ENCODE measurements around the gene ENDOD1.
"Not testable (repeated sequence)": the region's sequence is repeated elsewhere in the genome, so short reads cannot be mapped to it uniquely, and the experiment has no call there.

ENDOD1 gene

GRCh38 chr11:95136747-95137146 lies 47.1 kb downstream of the ENDOD1 start:
- H3K4me1 ChIP-seq (ENCODE audit: control insufficient read depth in 5 of 5, insufficient read depth in 5 of 5, low read length in 5 of 5); H3K27ac ChIP-seq (ENCODE audit: low read depth, low read length); H3K9ac ChIP-seq (ENCODE audit: low read length in 5 of 5): not testable (repeated sequence)

GRCh38 chr11:95137299-95137698 lies 47.7 kb downstream of the ENDOD1 start:
- Histone ChIP-seq H3K4me3 (ENCODE audit: low read depth in 1 of 5, low read length in 5 of 5) (no peak overlapping the region), H3K27ac (ENCODE audit: low read depth, low read length) (no peak overlapping the region), H3K4me1 (ENCODE audit: control insufficient read depth in 5 of 5, insufficient read depth in 5 of 5, low read length in 5 of 5) (peaks cover 0 to 5% (median 2%) of the 10 kb centered on the region in 5 donors), H3K27me3 (ENCODE audit: control insufficient read depth in 5 of 5, insufficient read depth in 4 of 5, low read length in 5 of 5) (peaks cover 0 to under 1% (median 0%) of the 10 kb centered on the region in 5 donors), H3K36me3 (ENCODE audit: control insufficient read depth in 5 of 5, insufficient read depth in 5 of 5, low read length in 5 of 5) (peaks cover 0 to 3% (median 0%) of the 10 kb centered on the region in 5 donors), H3K9me3 (ENCODE audit: control insufficient read depth in 5 of 5, low read length in 5 of 5) (no peaks in the 10 kb centered on the region), H3K9ac (ENCODE audit: low read length in 5 of 5) (no peak overlapping the region)

More at GRCh38 chr11:95136747-95137146, 47.1 kb downstream of the ENDOD1 start:
- H3K36me3 ChIP-seq (ENCODE audit: control insufficient read depth in 5 of 5, insufficient read depth in 5 of 5, low read length in 5 of 5); H3K9me3 ChIP-seq (ENCODE audit: control insufficient read depth in 5 of 5, low read length in 5 of 5); H3K4me3 ChIP-seq (ENCODE audit: low read depth in 1 of 5, low read length in 5 of 5); H3K27me3 ChIP-seq (ENCODE audit: control insufficient read depth in 5 of 5, insufficient read depth in 4 of 5, low read length in 5 of 5): not testable (repeated sequence)

GRCh38 chr11:95138448-95138847 lies 48.8 kb downstream of the ENDOD1 start:
- Histone ChIP-seq H3K4me1 (ENCODE audit: control insufficient read depth in 5 of 5, insufficient read depth in 5 of 5, low read length in 5 of 5) (peaks cover 0 to 5% (median 2%) of the 10 kb centered on the region in 5 donors), H3K9ac (ENCODE audit: low read length in 5 of 5) (no peak overlapping the region), H3K27ac (ENCODE audit: low read depth, low read length) (no peak overlapping the region), H3K36me3 (ENCODE audit: control insufficient read depth in 5 of 5, insufficient read depth in 5 of 5, low read length in 5 of 5) (peaks cover 0 to 3% (median 0%) of the 10 kb centered on the region in 5 donors), H3K27me3 (ENCODE audit: control insufficient read depth in 5 of 5, insufficient read depth in 4 of 5, low read length in 5 of 5) (peaks cover 0 to 2% (median 0%) of the 10 kb centered on the region in 5 donors), H3K4me3 (ENCODE audit: low read depth in 1 of 5, low read length in 5 of 5) (no peak overlapping the region), H3K9me3 (ENCODE audit: control insufficient read depth in 5 of 5, low read length in 5 of 5) (no peaks in the 10 kb centered on the region)

- Histone ChIP-seq H3K4me1 (ENCODE audit: control insufficient read depth in 5 of 5, insufficient read depth in 5 of 5, low read length in 5 of 5) (no peaks in the 10 kb centered on the region), H3K36me3 (ENCODE audit: control insufficient read depth in 5 of 5, insufficient read depth in 5 of 5, low read length in 5 of 5) (no peaks in the 10 kb centered on the region), H3K27ac (ENCODE audit: low read depth, low read length) (no peak overlapping the region), H3K9ac (ENCODE audit: low read length in 5 of 5) (no peak overlapping the region), H3K9me3 (ENCODE audit: control insufficient read depth in 5 of 5, low read length in 5 of 5) (no peaks in the 10 kb centered on the region), H3K27me3 (ENCODE audit: control insufficient read depth in 5 of 5, insufficient read depth in 4 of 5, low read length in 5 of 5) (peaks cover 0 to 5% (median 3%) of the 10 kb centered on the region in 5 donors), H3K4me3 (ENCODE audit: low read depth in 1 of 5, low read length in 5 of 5) (no peak overlapping the region)
These were observed 50.9 kb downstream of the ENDOD1 start for GRCh38 chr11:95140397-95141033.

GRCh38 chr11:95142431-95142830 lies 52.8 kb downstream of the ENDOD1 start:
- peaks cover 0 to 5% (median 3%) of the 10 kb centered on the region in 5 donors for H3K27me3 ChIP-seq (ENCODE audit: control insufficient read depth in 5 of 5, insufficient read depth in 4 of 5, low read length in 5 of 5)
- H3K36me3 ChIP-seq (ENCODE audit: control insufficient read depth in 5 of 5, insufficient read depth in 5 of 5, low read length in 5 of 5), result no peaks in the 10 kb centered on the region
- H3K4me3 ChIP-seq (ENCODE audit: low read depth in 1 of 5, low read length in 5 of 5), result no peak overlapping the region
- H3K9me3 ChIP-seq (ENCODE audit: control insufficient read depth in 5 of 5, low read length in 5 of 5), result no peaks in the 10 kb centered on the region
- H3K4me1 ChIP-seq (ENCODE audit: control insufficient read depth in 5 of 5, insufficient read depth in 5 of 5, low read length in 5 of 5), result peaks cover 0 to 2% (median 0%) of the 10 kb centered on the region in 5 donors
- no peak overlapping the region for H3K9ac ChIP-seq (ENCODE audit: low read length in 5 of 5)
- no peak overlapping the region for H3K27ac ChIP-seq (ENCODE audit: low read depth, low read length)

GRCh38 chr11:95143106-95143681 lies 53.5 kb downstream of the ENDOD1 start:
- H3K27me3 ChIP-seq (ENCODE audit: control insufficient read depth in 5 of 5, insufficient read depth in 4 of 5, low read length in 5 of 5), result peaks cover 0 to 5% (median 3%) of the 10 kb centered on the region in 5 donors
- H3K9ac ChIP-seq (ENCODE audit: low read length in 5 of 5), result no peak overlapping the region
- H3K4me3 ChIP-seq (ENCODE audit: low read depth in 1 of 5, low read length in 5 of 5), result no peak overlapping the region
- no peaks in the 10 kb centered on the region for H3K36me3 ChIP-seq (ENCODE audit: control insufficient read depth in 5 of 5, insufficient read depth in 5 of 5, low read length in 5 of 5)
- H3K27ac ChIP-seq (ENCODE audit: low read depth, low read length), result no peak overlapping the region
- H3K9me3 ChIP-seq (ENCODE audit: control insufficient read depth in 5 of 5, low read length in 5 of 5), result no peaks in the 10 kb centered on the region
- peaks cover 0 to 6% (median 0%) of the 10 kb centered on the region in 5 donors for H3K4me1 ChIP-seq (ENCODE audit: control insufficient read depth in 5 of 5, insufficient read depth in 5 of 5, low read length in 5 of 5)

- no peaks in the 10 kb centered on the region for H3K9me3 ChIP-seq (ENCODE audit: control insufficient read depth in 5 of 5, low read length in 5 of 5)
- no peak overlapping the region for H3K27ac ChIP-seq (ENCODE audit: low read depth, low read length)
- peaks cover 0 to 7% (median 4%) of the 10 kb centered on the region in 5 donors for H3K4me1 ChIP-seq (ENCODE audit: control insufficient read depth in 5 of 5, insufficient read depth in 5 of 5, low read length in 5 of 5)
- peaks cover 0 to 5% (median 3%) of the 10 kb centered on the region in 5 donors for H3K27me3 ChIP-seq (ENCODE audit: control insufficient read depth in 5 of 5, insufficient read depth in 4 of 5, low read length in 5 of 5)
- no peak overlapping the region for H3K4me3 ChIP-seq (ENCODE audit: low read depth in 1 of 5, low read length in 5 of 5)
- H3K36me3 ChIP-seq (ENCODE audit: control insufficient read depth in 5 of 5, insufficient read depth in 5 of 5, low read length in 5 of 5), result no peaks in the 10 kb centered on the region
- H3K9ac ChIP-seq (ENCODE audit: low read length in 5 of 5), result no peak overlapping the region
These were observed 54.9 kb downstream of the ENDOD1 start for GRCh38 chr11:95144313-95145235.

GRCh38 chr11:95145430-95146060 lies 55.9 kb downstream of the ENDOD1 start:
- H3K27me3 ChIP-seq (ENCODE audit: control insufficient read depth in 5 of 5, insufficient read depth in 4 of 5, low read length in 5 of 5), result peaks cover 0 to 5% (median 3%) of the 10 kb centered on the region in 5 donors
- peaks cover 4 to 17% (median 10%) of the 10 kb centered on the region in 5 donors for H3K4me1 ChIP-seq (ENCODE audit: control insufficient read depth in 5 of 5, insufficient read depth in 5 of 5, low read length in 5 of 5)
- H3K9me3 ChIP-seq (ENCODE audit: control insufficient read depth in 5 of 5, low read length in 5 of 5), result no peaks in the 10 kb centered on the region
- no peaks in the 10 kb centered on the region for H3K36me3 ChIP-seq (ENCODE audit: control insufficient read depth in 5 of 5, insufficient read depth in 5 of 5, low read length in 5 of 5)
- no peak overlapping the region for H3K4me3 ChIP-seq (ENCODE audit: low read depth in 1 of 5, low read length in 5 of 5)
- no peak overlapping the region for H3K27ac ChIP-seq (ENCODE audit: low read depth, low read length)
- no peak overlapping the region for H3K9ac ChIP-seq (ENCODE audit: low read length in 5 of 5)

- H3K4me1 ChIP-seq (ENCODE audit: control insufficient read depth in 5 of 5, insufficient read depth in 5 of 5, low read length in 5 of 5), result peaks cover 4 to 31% (median 24%) of the 10 kb centered on the region in 5 donors
- no peak overlapping the region for H3K27ac ChIP-seq (ENCODE audit: low read depth, low read length)
- no peak overlapping the region for H3K4me3 ChIP-seq (ENCODE audit: low read depth in 1 of 5, low read length in 5 of 5)
- peaks cover 0 to 4% (median 3%) of the 10 kb centered on the region in 5 donors for H3K27me3 ChIP-seq (ENCODE audit: control insufficient read depth in 5 of 5, insufficient read depth in 4 of 5, low read length in 5 of 5)
- no peak overlapping the region for H3K9ac ChIP-seq (ENCODE audit: low read length in 5 of 5)
- H3K9me3 ChIP-seq (ENCODE audit: control insufficient read depth in 5 of 5, low read length in 5 of 5), result no peaks in the 10 kb centered on the region
- H3K36me3 ChIP-seq (ENCODE audit: control insufficient read depth in 5 of 5, insufficient read depth in 5 of 5, low read length in 5 of 5), result no peaks in the 10 kb centered on the region
These were observed 57.8 kb downstream of the ENDOD1 start for GRCh38 chr11:95147364-95147905.

All from subcutaneous abdominal adipose tissue (tissue), 5 donors.